GM19193 (cell line): ENCODE results near the gene SBF2.

ENCODE experiments used
- POLR2A ChIP-seq: IDR thresholded peaks from 4 replicates; pipeline ENCODE4 v1.6.1; 2011; ENCODE audit not compliant: insufficient read depth, insufficient read length; ENCODE audit errors: extremely low read depth

SBF2 gene

DNA sequence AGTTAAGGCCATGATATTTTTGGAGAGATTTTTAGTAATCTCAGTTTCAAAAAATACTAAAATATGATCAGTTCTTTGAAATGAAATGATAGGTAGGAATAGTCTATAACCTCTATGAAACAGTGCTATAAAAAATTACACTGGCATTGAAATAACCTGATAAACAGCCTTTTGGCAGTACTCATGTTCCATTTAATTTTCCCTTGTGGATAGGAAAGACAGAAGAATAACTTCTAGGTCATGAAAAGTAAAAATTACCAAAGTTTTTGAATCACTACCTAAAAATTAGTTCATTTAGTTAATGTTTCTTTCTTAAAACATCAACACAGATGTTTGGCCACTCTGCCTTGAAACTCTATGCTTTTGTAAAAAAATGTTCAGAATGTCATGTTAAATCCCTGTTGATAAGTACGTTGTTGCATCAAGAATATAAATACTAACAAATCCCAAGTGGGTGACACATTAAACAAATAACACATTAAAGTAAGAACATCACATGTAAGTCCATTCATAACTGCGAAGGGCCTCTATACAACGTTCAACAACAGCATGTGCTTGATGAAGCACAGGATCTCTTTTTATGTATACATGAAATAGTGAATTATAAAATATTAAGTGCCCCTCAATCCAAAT is 339.9 kb downstream of the SBF2 start:
- TF ChIP-seq POLR2A: no peak

DNA sequence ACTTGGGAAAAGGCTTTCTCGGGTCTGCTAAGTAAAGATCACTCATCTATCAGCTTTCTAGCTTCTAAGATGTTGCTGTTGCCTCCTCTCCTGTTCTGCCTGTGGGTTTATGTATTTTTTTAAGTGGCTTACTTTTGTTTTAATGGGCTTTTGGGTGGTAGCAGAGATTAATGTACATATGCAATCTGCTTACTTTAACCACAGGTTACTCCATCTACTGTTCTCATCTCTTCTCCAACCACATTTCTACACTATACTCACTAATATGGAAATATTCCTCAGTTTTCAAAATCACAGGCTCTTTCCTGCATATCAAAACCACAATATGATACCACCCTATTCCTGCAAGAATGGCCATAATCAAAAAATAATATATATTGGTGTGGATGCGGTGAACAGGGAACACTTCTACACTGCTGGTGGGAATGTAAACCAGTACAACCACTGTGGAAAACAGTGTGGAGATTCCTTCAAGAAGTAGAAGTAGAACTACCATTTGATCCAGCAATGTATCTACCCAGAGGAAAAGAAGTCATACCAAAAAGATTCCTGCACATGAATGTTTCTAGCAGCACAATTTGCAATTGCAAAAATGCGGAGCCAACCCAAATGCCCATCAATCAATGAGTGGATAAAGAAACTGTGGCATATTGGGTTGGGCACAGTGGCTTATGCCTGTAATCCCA is 341.4 kb downstream of the SBF2 start:
- TF ChIP-seq POLR2A: no peak

DNA sequence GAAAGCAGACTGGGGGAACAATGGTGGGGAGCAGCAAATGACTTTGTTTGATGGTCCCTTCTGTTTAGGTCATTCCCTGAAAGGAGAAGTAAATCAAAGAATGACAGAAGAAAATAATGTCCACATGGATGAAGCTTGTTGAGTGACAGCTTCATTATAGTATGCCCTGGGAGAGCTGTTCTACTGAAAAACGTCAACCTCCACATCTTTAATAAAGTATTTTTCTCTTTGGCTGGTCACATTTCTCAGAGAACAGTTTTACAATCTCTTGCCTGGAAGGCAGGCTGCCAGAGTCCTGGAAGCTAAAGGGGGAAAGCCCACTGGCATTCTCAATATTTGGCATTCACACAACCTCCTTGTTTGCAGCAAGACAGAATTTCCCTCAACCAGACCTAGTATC is 342.2 kb downstream of the SBF2 start:
- TF ChIP-seq POLR2A: no peak

DNA sequence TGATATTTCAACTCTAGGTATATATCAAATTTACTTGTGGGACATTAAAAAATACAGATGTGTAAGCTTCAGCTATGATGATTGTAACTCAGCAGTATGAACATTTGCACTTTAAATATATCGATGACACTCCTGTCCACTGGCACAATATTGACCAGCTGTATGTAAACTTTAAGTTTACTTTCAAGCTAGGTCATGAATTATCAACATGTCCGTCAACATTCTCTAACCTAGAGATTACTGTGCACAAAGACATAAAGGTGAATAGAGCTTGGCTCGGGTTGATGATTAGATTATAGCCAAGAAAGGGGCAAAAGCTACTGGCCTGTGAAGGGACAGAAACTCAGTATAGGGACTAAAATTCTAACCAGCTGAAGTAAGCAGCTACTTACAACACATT is 343.6 kb downstream of the SBF2 start:
- TF ChIP-seq POLR2A: no peak

DNA sequence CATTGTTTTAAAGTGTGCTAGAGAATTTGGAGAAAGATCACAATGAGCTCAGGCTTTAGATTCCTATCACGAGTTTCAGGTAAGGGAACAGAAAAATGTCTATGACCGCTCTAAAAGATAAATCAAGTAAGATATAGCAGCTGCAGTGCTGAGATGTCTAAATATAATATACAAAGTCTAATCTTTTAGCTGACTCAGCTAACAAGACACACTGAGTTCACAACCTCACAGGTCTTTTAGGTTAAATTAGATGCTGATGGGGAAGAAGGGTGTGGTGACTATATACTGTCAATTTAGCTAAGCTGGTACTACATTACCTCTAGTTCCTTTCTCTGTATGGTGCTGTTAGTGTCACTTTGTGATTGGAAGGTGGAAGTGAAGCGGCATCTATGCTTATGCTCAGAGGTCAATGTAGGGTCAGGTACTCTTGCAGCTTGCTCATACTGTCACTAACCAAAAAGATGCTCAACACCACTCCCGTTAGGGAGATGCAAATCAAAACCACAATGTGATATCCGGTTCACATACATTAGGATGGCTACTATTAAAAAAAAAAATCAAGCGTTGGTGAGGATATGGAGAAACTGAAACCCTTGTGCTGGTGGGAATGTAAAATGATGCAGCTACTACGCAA is 346.7 kb downstream of the SBF2 start:
- no peak for TF ChIP-seq POLR2A

DNA sequence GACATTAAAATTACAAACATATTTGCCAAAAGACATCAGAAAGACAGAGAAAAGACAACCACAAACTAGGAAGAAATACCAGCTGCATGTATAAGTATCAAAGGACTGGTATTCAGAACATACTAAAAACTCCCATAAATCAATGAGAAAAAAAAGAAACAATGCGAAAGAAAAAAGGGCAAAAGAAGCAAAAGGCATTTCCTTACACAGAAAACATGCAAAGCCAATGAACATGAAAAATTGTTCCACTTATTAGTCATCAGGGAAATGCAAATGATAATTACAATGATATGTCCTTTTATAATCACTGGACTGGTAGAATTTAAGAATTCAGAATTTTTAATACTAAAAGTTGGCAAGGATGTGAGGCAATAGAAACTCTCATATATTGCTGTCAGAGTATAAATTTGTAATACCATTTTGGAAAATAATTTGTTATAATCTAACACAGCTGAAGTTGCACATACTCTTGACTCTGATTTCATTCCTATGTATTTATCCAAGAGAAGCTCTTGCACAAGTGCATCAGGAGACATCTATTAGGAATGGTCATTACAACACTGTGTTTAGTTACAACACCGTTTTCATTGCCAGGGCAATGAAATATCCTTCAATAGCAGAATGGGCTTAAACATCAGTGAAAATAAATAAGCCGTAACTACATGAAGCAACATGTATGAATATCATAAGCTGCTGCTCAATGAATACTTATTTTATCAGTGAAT is 350.5 kb downstream of the SBF2 start:
- TF ChIP-seq POLR2A: no peak

DNA sequence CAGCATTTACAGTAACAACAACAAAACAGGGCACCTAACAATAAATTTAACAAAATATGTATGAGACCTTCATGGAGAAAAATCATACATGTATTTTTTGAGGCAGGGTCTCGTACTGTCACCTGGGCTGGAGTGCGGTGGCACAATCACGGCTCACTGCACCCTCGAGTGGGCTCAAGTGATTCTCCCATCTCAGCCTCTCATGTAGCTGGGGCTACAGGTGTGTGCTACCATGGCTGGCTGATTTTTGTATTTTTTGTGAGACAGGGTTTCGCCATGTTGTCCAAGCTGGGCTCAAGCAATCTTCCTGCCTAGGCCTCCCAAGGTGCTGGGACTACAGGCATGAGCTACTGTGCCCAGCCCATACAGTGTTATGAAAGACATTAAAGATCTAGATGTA is 352.0 kb downstream of the SBF2 start:
- no peak for TF ChIP-seq POLR2A

DNA sequence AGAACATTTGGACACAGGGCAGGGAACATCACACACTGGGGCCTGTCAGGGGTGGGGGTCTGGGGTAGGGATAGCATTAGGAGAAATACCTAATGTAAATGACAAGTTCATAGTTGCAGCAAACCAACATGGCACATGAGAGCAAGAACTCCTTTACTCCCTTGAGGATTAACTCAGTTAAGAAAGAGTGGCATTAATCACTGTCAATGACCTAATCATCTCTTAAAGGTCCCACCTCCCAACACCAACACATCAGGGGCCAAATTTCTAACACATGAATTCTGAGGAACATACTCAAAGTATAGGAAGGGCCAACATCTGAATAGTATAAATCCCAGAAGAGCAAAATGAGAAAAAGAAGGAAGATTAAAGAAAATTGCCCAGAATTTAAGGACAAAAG is 357.3 kb downstream of the SBF2 start:
- no peak for TF ChIP-seq POLR2A

DNA sequence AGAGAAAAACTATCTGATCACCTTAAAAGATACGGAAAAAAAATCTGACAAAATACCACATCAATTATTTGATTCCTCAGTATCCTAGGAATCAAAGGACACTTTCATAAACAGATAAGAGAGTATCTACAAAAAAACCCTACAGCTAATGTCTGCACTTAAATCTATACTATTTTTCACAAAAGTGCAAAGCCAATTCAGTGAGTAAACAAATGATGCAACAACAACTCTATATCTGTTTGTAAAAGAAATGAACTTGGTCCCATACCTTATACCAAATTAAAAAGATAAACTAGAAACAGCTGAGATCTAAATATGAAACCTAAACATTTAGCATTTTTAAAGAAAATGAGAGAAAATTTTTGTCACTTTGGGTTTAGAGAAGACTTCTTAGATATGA is 366.3 kb downstream of the SBF2 start:
- TF ChIP-seq POLR2A: no peak

DNA sequence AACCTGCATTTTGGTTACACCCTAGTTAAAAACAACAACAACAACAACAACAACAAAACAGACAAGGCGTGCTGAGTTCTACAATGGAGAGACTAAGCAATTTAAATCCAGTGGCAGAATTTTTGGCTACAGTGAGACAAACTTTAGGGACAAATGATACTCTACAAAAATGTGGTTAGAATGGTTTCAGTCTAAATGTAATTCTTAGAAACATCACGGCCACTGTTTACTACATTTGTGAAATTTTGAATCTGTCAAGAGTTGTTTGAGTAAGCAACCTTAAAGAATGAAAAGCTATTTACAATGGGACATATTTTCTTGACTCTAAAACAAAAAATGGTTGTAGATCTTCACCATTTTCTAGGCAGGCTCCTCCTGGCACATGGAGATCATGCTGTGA is 370.7 kb downstream of the SBF2 start:
- no peak for TF ChIP-seq POLR2A

DNA sequence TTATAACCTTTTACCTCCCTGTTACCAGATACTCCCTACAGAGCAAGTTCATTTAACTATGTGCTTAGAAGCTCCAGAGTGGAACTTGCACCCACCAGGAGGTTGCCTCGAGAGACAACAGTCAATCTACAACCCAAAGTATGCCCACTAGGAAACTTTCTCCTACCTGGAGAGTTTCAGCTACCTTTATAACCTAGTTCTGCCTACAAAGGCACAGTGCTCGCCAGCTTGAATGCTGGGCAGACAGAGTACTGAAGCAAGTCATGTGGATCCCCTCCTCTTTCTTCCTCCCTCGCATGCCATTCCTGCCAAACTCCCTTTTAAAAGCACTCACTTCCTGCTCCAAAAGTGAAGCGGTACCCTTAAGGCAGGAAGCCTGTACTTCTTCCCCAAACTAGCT is 371.2 kb downstream of the SBF2 start:
- TF ChIP-seq POLR2A: no peak

DNA sequence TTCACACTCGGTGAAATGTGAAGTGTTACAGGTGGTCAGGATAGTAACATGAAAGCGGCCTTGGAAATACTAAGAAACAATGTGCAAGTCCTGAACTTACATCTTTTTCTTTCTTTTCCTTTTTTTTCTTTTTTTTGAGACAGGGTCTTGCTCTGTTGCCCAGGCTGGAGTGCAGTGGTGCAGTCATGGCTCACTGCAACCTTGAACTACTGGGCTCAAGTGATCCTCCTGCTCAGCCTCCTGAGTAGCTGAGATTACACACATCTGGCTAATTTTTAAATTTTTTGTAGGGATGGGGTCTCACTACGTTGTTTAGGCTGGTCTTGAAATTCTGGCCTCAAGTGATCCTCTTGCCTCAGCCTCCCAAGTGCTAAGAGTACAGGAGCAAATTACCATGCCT is 377.5 kb downstream of the SBF2 start:
- no peak for TF ChIP-seq POLR2A

DNA sequence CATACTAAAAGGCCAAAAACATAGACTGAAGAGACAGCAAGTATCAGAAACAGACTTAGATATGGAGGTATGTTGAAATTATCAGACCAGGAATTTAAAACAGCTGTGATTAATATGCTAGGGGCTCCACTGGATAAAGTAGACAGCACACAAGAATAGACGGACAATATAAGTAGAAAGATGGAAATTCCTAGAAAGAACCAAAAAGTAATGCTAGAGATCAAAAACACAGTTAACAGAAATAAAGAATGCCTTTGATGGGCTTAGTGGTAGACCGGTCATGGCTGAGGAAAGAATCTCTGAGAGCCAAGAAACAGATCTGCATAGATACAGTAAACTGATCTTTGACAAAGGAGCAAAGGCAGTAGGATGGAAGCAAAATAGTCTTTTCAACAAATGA is 380.0 kb downstream of the SBF2 start:
- TF ChIP-seq POLR2A: no peak

DNA sequence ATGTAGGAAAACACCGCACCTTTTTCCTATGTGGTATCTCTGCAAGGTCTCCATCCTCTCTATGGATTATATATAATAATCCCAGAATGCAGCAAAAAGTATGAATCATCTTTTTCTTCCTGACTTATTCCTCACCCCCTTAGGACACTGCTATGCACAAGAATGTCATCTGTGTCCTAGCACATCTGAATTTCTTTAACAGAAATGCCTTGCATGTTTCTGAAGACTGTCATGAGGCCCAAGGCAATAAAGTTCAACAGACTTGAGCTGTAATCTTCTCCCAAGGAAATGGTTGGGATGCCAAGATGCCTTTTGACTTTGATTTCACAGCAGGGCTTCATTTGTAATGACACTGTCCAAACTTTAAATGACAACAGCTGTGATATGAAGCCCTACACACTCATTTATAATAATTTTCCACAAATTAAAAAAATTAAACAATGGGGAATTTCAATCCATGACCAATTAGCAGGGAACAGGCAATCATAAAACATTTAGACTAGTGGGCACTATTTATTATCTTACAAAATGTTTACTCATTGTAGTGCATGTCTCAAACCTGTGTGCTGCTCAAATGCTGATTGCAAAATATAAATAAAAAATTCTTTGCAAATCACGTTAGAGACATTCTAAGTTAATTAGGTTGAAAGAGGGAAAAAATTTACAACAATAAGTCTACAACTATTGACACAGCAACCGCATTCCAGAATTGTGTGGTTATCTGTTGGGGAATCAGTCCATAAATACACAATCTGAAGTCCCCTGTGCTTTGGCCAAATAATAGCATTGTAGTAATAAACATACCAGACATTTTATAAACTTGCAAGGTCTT is 387.8 kb downstream of the SBF2 start:
- TF ChIP-seq POLR2A: no peak

DNA sequence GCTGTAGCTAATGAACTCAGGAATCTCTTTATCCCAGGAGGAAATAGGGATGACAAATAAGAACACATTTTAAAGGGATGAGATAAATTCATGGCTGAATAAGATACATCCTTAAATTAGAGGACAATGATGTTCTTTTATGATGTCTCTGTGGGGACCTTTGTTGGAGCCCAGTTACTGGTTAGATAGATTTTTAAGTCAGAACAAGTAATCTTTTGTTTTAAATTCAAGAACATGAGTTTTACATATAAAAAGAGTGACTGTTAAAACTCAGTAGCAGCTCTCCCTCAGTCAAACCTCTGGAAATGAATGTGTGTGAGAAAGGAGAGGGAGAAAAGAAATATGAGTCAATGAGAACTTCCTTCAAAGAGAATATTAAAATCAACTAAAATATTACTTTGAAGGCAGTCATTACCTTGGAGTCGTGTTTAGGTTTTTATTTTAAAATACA is 388.5 kb downstream of the SBF2 start:
- TF ChIP-seq POLR2A: no peak
